ENCODE data around the gene CNKSR3.
A peak's percentile ranks its signal among the peaks of the same experiment; 100 is the strongest.

DNA sequence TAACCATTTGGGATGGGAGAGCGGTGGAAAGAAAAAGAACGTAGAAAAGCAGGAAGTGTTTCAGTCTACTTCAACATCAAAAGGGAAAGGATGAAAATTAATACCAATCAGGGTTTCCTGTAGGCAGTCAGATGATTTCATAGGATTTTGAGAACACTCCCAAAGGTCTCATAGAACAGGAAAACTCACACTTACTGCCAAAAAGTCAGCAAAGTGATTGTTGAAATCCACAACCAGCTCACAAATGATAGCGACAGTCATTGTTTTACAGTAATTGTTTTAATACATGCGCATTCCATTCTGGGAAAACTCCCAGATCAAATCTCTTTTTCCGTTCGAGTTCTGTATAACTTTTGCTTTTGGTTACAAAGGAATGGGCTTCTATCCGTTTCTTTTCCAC lies 5.3 kb upstream of the CNKSR3 start:
- TF ChIP-seq, protein P1, sequence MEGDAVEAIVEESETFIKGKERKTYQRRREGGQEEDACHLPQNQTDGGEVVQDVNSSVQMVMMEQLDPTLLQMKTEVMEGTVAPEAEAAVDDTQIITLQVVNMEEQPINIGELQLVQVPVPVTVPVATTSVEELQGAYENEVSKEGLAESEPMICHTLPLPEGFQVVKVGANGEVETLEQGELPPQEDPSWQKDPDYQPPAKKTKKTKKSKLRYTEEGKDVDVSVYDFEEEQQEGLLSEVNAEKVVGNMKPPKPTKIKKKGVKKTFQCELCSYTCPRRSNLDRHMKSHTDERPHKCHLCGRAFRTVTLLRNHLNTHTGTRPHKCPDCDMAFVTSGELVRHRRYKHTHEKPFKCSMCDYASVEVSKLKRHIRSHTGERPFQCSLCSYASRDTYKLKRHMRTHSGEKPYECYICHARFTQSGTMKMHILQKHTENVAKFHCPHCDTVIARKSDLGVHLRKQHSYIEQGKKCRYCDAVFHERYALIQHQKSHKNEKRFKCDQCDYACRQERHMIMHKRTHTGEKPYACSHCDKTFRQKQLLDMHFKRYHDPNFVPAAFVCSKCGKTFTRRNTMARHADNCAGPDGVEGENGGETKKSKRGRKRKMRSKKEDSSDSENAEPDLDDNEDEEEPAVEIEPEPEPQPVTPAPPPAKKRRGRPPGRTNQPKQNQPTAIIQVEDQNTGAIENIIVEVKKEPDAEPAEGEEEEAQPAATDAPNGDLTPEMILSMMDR (IDR thresholded peaks at IDR 0.05): no peak
- peak in 1 of 3 donors; percentile 4 for TF ChIP-seq POLR2A (IDR thresholded peaks at IDR 0.05)

Measured in body of pancreas (tissue), 4 donors.